Measurements from ENCODE around the gene STX11.
A peak's percentile ranks its signal among the peaks of the same experiment; 100 is the strongest.

The STX11 gene

DNA sequence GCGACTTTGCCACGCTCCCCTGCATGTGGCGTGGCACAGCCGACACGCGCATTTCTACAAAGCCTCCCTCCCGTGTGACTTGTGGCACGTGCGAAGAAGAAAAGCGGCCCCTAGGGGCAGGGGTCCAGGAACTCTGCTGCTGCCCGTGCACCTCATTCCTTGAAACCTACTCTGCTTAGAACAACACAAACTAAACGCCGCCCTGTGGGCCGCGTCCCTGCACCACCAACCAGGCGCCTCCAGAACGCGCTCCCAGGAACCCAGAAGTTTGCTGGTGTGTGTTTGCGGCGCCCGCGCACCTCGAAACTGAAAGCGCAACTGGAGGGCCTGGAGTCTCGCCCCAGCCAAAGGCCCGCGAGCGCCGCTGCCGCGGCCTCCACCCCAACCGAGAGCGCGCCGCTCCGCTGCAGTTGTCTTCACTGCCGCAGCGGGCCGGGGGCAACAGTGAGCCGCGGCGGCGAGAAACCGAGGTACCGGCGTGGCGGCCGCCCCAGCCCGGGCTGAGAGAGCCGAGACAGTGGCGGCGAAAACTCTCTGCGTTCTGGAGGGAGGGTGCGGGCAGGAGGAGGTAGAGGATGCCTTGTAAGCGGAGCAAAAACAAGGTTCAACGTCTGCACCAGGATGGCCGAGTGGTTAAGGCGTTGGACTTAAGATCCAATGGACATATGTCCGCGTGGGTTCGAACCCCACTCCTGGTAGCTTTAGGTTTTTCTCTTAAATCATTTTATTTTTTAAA lies 65.8 kb downstream of the STX11 start:
- peak; percentile 96 for DNase-seq (ENCODE audit: low read depth)

- DNase-seq (ENCODE audit: low read depth) = no peak
These were observed 66.4 kb downstream of the STX11 start for GRCh38 chr6:144216668-144217218.

GRCh38 chr6:144217264-144217663 lies 66.9 kb downstream of the STX11 start:
- DNase-seq (ENCODE audit: low read depth) = peak; percentile 11

DNA sequence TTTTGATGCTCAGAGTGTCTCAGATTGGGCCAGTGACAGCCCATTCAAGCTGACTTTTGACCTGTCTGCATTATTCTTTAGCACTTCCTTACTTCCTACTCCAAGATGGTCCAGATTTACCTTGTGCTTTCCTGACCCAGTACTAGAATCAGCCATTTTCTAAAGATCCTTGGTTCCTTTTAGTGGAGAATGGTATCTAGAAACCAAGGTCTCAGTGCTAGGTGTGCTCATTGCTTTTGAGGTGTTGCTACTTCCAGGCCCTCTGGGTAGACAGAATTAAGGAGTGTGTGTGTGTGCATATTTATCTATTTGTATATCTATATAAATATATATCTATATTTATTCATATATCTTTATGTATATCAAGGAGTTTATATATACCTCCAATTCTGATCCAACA lies 67.5 kb downstream of the STX11 start:
- DNase-seq (ENCODE audit: low read depth) = no peak

- DNase-seq (ENCODE audit: low read depth) = peak; percentile 63
These were observed 68.9 kb downstream of the STX11 start for GRCh38 chr6:144219056-144219685.

DNA sequence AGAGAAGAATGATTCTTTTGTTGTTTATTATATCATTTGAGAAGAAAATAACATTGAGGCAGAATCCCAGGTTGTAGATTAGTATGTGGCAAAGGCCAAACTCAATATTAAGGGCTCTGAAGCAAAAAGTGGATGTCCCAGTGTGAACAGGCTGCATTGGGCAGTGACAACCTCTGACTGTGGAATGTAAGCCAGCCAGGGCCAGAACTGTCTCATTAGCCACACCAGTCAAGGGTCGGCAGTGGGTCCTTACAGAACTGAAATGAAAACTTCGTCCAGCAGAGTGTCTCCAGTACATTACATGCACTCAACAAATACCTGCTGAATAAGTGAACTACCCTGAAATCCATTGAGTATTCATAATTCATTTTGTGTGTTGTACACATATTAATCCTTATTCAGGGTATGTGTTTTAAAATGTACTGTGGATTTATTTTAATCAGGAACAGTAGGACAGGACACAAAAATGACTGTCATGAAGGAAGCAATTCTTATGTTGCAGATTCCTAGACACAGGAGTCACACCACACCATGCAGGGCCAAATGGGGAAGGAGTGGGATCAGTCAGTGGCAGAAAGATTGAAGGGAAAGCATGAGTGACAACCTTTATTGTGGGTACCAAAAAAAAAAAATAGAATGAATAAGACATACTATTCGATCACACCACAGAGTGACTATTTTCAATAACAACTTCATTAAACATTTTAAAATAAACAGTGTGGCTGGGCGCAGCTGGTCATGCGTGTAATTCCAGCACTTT lies 69.9 kb downstream of the STX11 start:
- no peak for DNase-seq (ENCODE audit: low read depth)

- no peak for DNase-seq (ENCODE audit: low read depth)
These were observed 73.4 kb downstream of the STX11 start for GRCh38 chr6:144223686-144224085.

GRCh38 chr6:144231721-144232120 lies 81.4 kb downstream of the STX11 start:
- DNase-seq (ENCODE audit: low read depth) = no peak

- DNase-seq (ENCODE audit: low read depth) = no peak
These were observed 82.0 kb downstream of the STX11 start for GRCh38 chr6:144232176-144232831.

GRCh38 chr6:144232832-144233230 lies 82.5 kb downstream of the STX11 start:
- no peak for DNase-seq (ENCODE audit: low read depth)

DNA sequence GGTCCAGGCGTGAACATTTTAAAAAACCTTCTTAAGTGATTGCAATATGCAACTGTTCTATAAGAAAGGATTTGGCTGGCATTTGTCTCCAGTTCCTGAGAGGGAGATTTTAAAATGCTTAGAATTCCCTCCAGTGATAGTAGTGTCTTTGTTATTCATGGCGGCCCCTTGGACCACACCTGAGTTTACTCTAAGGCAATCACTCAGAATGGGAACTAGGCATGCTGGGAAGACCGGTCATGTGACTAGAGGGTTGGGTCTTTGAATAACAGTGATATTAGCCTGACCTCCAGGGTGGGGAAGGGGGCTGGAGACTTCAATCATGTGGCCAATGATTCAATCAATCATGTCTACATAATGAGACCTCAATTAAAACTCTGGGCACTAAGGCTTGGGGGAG lies 84.1 kb downstream of the STX11 start:
- no peak for DNase-seq (ENCODE audit: low read depth)

DNA sequence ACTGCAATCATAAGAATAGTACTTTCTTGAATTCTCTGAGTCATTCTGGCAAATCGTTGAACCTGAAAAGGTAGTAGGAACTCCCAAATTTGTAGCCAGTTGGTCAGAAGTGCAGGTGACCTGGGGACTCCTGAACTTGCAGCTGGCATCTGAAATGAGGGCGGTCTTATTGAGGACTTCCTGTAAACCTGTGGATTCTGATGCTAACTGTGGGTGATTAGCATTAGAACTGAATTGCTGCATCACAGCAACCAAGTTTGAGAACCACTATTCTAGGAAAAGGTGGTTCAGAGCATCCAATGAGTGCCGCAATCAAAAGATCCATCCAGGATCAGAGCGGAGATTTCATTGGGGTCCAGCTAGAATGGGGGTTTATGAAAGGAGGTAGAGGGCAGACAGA lies 84.6 kb downstream of the STX11 start:
- DNase-seq (ENCODE audit: low read depth) = no peak
